Measurements from ENCODE around the gene PPP1R13B.
"Not testable (repeated sequence)": the region's sequence is repeated elsewhere in the genome, so short reads cannot be mapped to it uniquely, and the experiment has no call there.

PPP1R13B gene

GRCh38 chr14:103699901-103700752 lies 147.2 kb downstream of the PPP1R13B start:
- DNase-seq (ENCODE audit: low spot score) = no peak

- DNase-seq (ENCODE audit: low spot score) = no peak
Observed at GRCh38 chr14:103699261-103699661, 148.1 kb downstream of the PPP1R13B start.

- DNase-seq (ENCODE audit: low spot score) = no peak
Observed at GRCh38 chr14:103698380-103699260, 148.8 kb downstream of the PPP1R13B start.

GRCh38 chr14:103697603-103698379 lies 149.6 kb downstream of the PPP1R13B start:
- DNase-seq (ENCODE audit: low spot score) = no peak

- no peak for DNase-seq (ENCODE audit: low spot score)
Observed at GRCh38 chr14:103697206-103697602, 150.2 kb downstream of the PPP1R13B start.

GRCh38 chr14:103696466-103697071 lies 150.8 kb downstream of the PPP1R13B start:
- DNase-seq (ENCODE audit: low spot score) = no peak

GRCh38 chr14:103696070-103696402 lies 151.3 kb downstream of the PPP1R13B start:
- DNase-seq (ENCODE audit: low spot score) = no peak

- no peak for DNase-seq (ENCODE audit: low spot score)
Observed at GRCh38 chr14:103695296-103696069, 151.9 kb downstream of the PPP1R13B start.

GRCh38 chr14:103694572-103695026 lies 152.8 kb downstream of the PPP1R13B start:
- no peak for DNase-seq (ENCODE audit: low spot score)

GRCh38 chr14:103693515-103693914 lies 153.9 kb downstream of the PPP1R13B start:
- DNase-seq (ENCODE audit: low spot score) = no peak

- no peak for DNase-seq (ENCODE audit: low spot score)
Observed at GRCh38 chr14:103692871-103693270, 154.5 kb downstream of the PPP1R13B start.

- DNase-seq (ENCODE audit: low spot score) = no peak
Observed at GRCh38 chr14:103692159-103692558, 155.2 kb downstream of the PPP1R13B start.

GRCh38 chr14:103691655-103692054 lies 155.7 kb downstream of the PPP1R13B start:
- DNase-seq (ENCODE audit: low spot score) = not testable (repeated sequence)

GRCh38 chr14:103690332-103690731 lies 157.0 kb downstream of the PPP1R13B start:
- DNase-seq (ENCODE audit: low spot score) = no peak

GRCh38 chr14:103688906-103689902 lies 158.2 kb downstream of the PPP1R13B start:
- DNase-seq (ENCODE audit: low spot score) = no peak

GRCh38 chr14:103688441-103688840 lies 158.9 kb downstream of the PPP1R13B start:
- DNase-seq (ENCODE audit: low spot score) = no peak

GRCh38 chr14:103687712-103688111 lies 159.7 kb downstream of the PPP1R13B start:
- no peak for DNase-seq (ENCODE audit: low spot score)

GRCh38 chr14:103686831-103687485 lies 160.4 kb downstream of the PPP1R13B start:
- DNase-seq (ENCODE audit: low spot score) = no peak
